ENCODE data around the gene ATP6V1F.

The ATP6V1F gene

GRCh38 chr7:128858380-128859231 lies 4.0 kb upstream of the ATP6V1F start:
- no peak for DNase-seq (ENCODE audit: insufficient read length, low spot score)
- TF ChIP-seq POU2F2 (IDR thresholded peaks at IDR 0.05; ENCODE audit: low read depth, low read length), result no peak
- no peak for TF ChIP-seq POLR2AphosphoS5 (IDR thresholded peaks at IDR 0.05; ENCODE audit: low read depth, low read length)
- no peak for TF ChIP-seq TAF1 (IDR thresholded peaks at IDR 0.05; ENCODE audit: low read depth, low read length)
- no peak for FAIRE-seq

GRCh38 chr7:128859232-128860157 lies 3.2 kb upstream of the ATP6V1F start:
- FAIRE-seq, result no peak
- TF ChIP-seq POU2F2 (IDR thresholded peaks at IDR 0.05; ENCODE audit: low read depth, low read length), result no peak
- TF ChIP-seq POLR2AphosphoS5 (IDR thresholded peaks at IDR 0.05; ENCODE audit: low read depth, low read length), result no peak
- no peak for DNase-seq (ENCODE audit: insufficient read length, low spot score)

GRCh38 chr7:128860158-128861073 lies 2.2 kb upstream of the ATP6V1F start:
- DNase-seq (ENCODE audit: insufficient read length, low spot score) (no peak), FAIRE-seq (no peak)
- TF ChIP-seq POU2F2 (IDR thresholded peaks at IDR 0.05; ENCODE audit: low read depth, low read length), result no peak
- no peak for TF ChIP-seq PAX5 (IDR thresholded peaks at IDR 0.05; ENCODE audit: insufficient read depth, low read length, severe bottlenecking)
- no peak for TF ChIP-seq SPI1 (IDR thresholded peaks at IDR 0.05; ENCODE audit: low read depth, low read length)
- no peak for TF ChIP-seq TAF1 (IDR thresholded peaks at IDR 0.05; ENCODE audit: low read depth, low read length)
- no peak for TF ChIP-seq POLR2AphosphoS5 (IDR thresholded peaks at IDR 0.05; ENCODE audit: low read depth, low read length)
- TF ChIP-seq POLR2A (IDR thresholded peaks at IDR 0.05; ENCODE audit: low read depth, low read length), result no peak

- FAIRE-seq (no peak), DNase-seq (ENCODE audit: insufficient read length, low spot score) (no peak)
- TF ChIP-seq TAF1 (IDR thresholded peaks at IDR 0.05; ENCODE audit: low read depth, low read length) (no peak), PAX5 (IDR thresholded peaks at IDR 0.05; ENCODE audit: insufficient read depth, low read length, severe bottlenecking) (no peak), SPI1 (IDR thresholded peaks at IDR 0.05; ENCODE audit: low read depth, low read length) (no peak), POU2F2 (IDR thresholded peaks at IDR 0.05; ENCODE audit: low read depth, low read length) (no peak), POLR2A (IDR thresholded peaks at IDR 0.05; ENCODE audit: low read depth, low read length) (no peak), POLR2AphosphoS5 (IDR thresholded peaks at IDR 0.05; ENCODE audit: low read depth, low read length) (no peak)
These were observed 592 bp upstream of the ATP6V1F start for GRCh38 chr7:128861957-128862570.

GRCh38 chr7:128863433-128863989 lies 855 bp downstream of the ATP6V1F start:
- FAIRE-seq, result peak; percentile 71
- TF ChIP-seq TAF1 (IDR thresholded peaks at IDR 0.05; ENCODE audit: low read depth, low read length) (no peak), SPI1 (IDR thresholded peaks at IDR 0.05; ENCODE audit: low read depth, low read length) (no peak), POLR2A (IDR thresholded peaks at IDR 0.05; ENCODE audit: low read depth, low read length) (no peak), PAX5 (IDR thresholded peaks at IDR 0.05; ENCODE audit: insufficient read depth, low read length, severe bottlenecking) (no peak), POLR2AphosphoS5 (IDR thresholded peaks at IDR 0.05; ENCODE audit: low read depth, low read length) (no peak), POU2F2 (IDR thresholded peaks at IDR 0.05; ENCODE audit: low read depth, low read length) (no peak)
- DNase-seq (ENCODE audit: insufficient read length, low spot score), result peak; percentile 70

GRCh38 chr7:128865303-128865702 lies 2.6 kb downstream of the ATP6V1F start:
- TF ChIP-seq POLR2A (IDR thresholded peaks at IDR 0.05; ENCODE audit: low read depth, low read length) (no peak), TAF1 (IDR thresholded peaks at IDR 0.05; ENCODE audit: low read depth, low read length) (no peak), POU2F2 (IDR thresholded peaks at IDR 0.05; ENCODE audit: low read depth, low read length) (no peak)
- DNase-seq (ENCODE audit: insufficient read length, low spot score), result no peak
- FAIRE-seq, result no peak

GRCh38 chr7:128865996-128866877 lies 3.6 kb downstream of the ATP6V1F start:
- no peak for FAIRE-seq

GRCh38 chr7:128867241-128867640 lies 4.6 kb downstream of the ATP6V1F start:
- TF ChIP-seq POLR2A (IDR thresholded peaks at IDR 0.05; ENCODE audit: low read depth, low read length) (no peak), TAF1 (IDR thresholded peaks at IDR 0.05; ENCODE audit: low read depth, low read length) (no peak), PAX5 (IDR thresholded peaks at IDR 0.05; ENCODE audit: insufficient read depth, low read length, severe bottlenecking) (no peak), POU2F2 (IDR thresholded peaks at IDR 0.05; ENCODE audit: low read depth, low read length) (no peak), POLR2AphosphoS5 (IDR thresholded peaks at IDR 0.05; ENCODE audit: low read depth, low read length) (no peak), SPI1 (IDR thresholded peaks at IDR 0.05; ENCODE audit: low read depth, low read length) (no peak)
- DNase-seq (ENCODE audit: insufficient read length, low spot score), result no peak
- no peak for FAIRE-seq

More at GRCh38 chr7:128865996-128866877, 3.6 kb downstream of the ATP6V1F start:
- no peak for DNase-seq (ENCODE audit: insufficient read length, low spot score)
- TF ChIP-seq TAF1 (IDR thresholded peaks at IDR 0.05; ENCODE audit: low read depth, low read length) (no peak), POLR2AphosphoS5 (IDR thresholded peaks at IDR 0.05; ENCODE audit: low read depth, low read length) (no peak), SPI1 (IDR thresholded peaks at IDR 0.05; ENCODE audit: low read depth, low read length) (no peak), POU2F2 (IDR thresholded peaks at IDR 0.05; ENCODE audit: low read depth, low read length) (no peak), POLR2A (IDR thresholded peaks at IDR 0.05; ENCODE audit: low read depth, low read length) (no peak), PAX5 (IDR thresholded peaks at IDR 0.05; ENCODE audit: insufficient read depth, low read length, severe bottlenecking) (no peak)

Data from GM12891 (cell line).